CD4-positive, alpha-beta T cell treated with Interleukin-21 for 1 hour (primary cell): ENCODE data around the gene MKRN2.
"Not testable (repeated sequence)": the region's sequence is repeated elsewhere in the genome, so short reads cannot be mapped to it uniquely, and the experiment has no call there.

Source experiments
- DNase-seq: peaks from one replicate; pipeline ENCODE4 v3.0.0-alpha.2; 2020

The MKRN2 gene

GRCh38 chr3:12556690-12557472, at the start of gene MKRN2:
TSS of gene MKRN2 (plus strand) at chr3:12557087. CDS start at chr3:12557151, 64 bp downstream.
- peak; percentile 86 for DNase-seq

- no peak for DNase-seq
These were observed 49.2 kb upstream of the MKRN2 start for GRCh38 chr3:12507591-12508281.

- no peak for DNase-seq
These were observed 48.6 kb upstream of the MKRN2 start for GRCh38 chr3:12508291-12508700.

GRCh38 chr3:12509466-12509865, 47.4 kb upstream of the MKRN2 start:
- no peak for DNase-seq

- no peak for DNase-seq
These were observed 44.3 kb upstream of the MKRN2 start for GRCh38 chr3:12512534-12513118.

GRCh38 chr3:12513694-12514446, 43.0 kb upstream of the MKRN2 start:
- DNase-seq: no peak

- no peak for DNase-seq
These were observed 41.3 kb upstream of the MKRN2 start for GRCh38 chr3:12515631-12516030.

GRCh38 chr3:12516873-12517272, 40.0 kb upstream of the MKRN2 start:
- no peak for DNase-seq

GRCh38 chr3:12518261-12519028, 38.4 kb upstream of the MKRN2 start:
- DNase-seq: no peak

- DNase-seq: no peak
These were observed 35.9 kb upstream of the MKRN2 start for GRCh38 chr3:12521010-12521409.

- DNase-seq: no peak
These were observed 34.2 kb upstream of the MKRN2 start for GRCh38 chr3:12522721-12523120.

- DNase-seq: no peak
These were observed 29.1 kb upstream of the MKRN2 start for GRCh38 chr3:12527757-12528143.

- no peak for DNase-seq
These were observed 24.7 kb upstream of the MKRN2 start for GRCh38 chr3:12532182-12532581.

- DNase-seq: no peak
These were observed 20.5 kb upstream of the MKRN2 start for GRCh38 chr3:12536423-12536822.

- DNase-seq: no peak
These were observed 15.3 kb upstream of the MKRN2 start for GRCh38 chr3:12541625-12542024.

GRCh38 chr3:12543497-12543896, 13.4 kb upstream of the MKRN2 start:
- DNase-seq: not testable (repeated sequence)

- no peak for DNase-seq
These were observed 12.0 kb upstream of the MKRN2 start for GRCh38 chr3:12544652-12545472.

- DNase-seq: no peak
These were observed 11.5 kb upstream of the MKRN2 start, which contains the start of gene MKRN2OS for GRCh38 chr3:12545473-12545791. TSS of gene MKRN2OS (minus strand) at chr3:12545499. CDS start at chr3:12545464, 35 bp downstream.

- DNase-seq: no peak
These were observed 6.7 kb upstream of the MKRN2 start for GRCh38 chr3:12549971-12550760.

GRCh38 chr3:12553921-12554391, 2.9 kb upstream of the MKRN2 start:
- DNase-seq: no peak

- no peak for DNase-seq
These were observed 585 bp upstream of the MKRN2 start for GRCh38 chr3:12556314-12556689.
